Breast epithelium (tissue), 4 donors: ENCODE data around the gene MRPL30. TPM values are rescaled to one million over a fixed set of nuclear protein-coding genes. Genes with fewer than 3 reads are reported as not detected.

Source experiments
- DNase-seq, 2 donors: peaks; one replicate each; pipeline ENCODE4 v3.0.0-alpha.2; 2019; ENCODE audit warnings: low spot score in 2 of 2
- H3K27ac ChIP-seq, 2 donors: fragments of 200-600 bp; sonication (generic) in 1 of 2; one replicate each; pipeline ENCODE4 v1.5.1; 2016 to 2019; ENCODE audit warnings: mild to moderate bottlenecking in 1 of 2
- H3K27me3 ChIP-seq, 2 donors: fragments of 200-600 bp; sonication (generic) in 1 of 2; one replicate each; pipeline versions ENCODE4 v1.5.1 to v1.6.0; 2017 to 2019; ENCODE audit warnings: control low read depth in 1 of 2, mild to moderate bottlenecking in 1 of 2
- H3K36me3 ChIP-seq: fragments of 200-600 bp; one replicate; pipeline ENCODE4 v1.5.1; 2019
- H3K4me1 ChIP-seq, 2 donors: fragments of 200-600 bp; sonication (generic); one replicate each; pipeline ENCODE4 v1.5.1; 2016 to 2019; ENCODE audit warnings: control low read depth in 1 of 2
- H3K4me3 ChIP-seq, 3 donors: fragments of 200-600 bp; sonication (generic); 1 replicate in 2 of 3; 2 replicates in 1 of 3; pipeline ENCODE4 v1.5.1; 2016 to 2019; ENCODE audit warnings: mild to moderate bottlenecking in 3 of 3, moderate library complexity in 2 of 3
- H3K9me3 ChIP-seq, 2 donors: fragments of 200-600 bp; sonication (generic) in 1 of 2; one replicate each; pipeline ENCODE4 v1.5.1; 2016 to 2019; ENCODE audit warnings: control low read depth in 1 of 2
- POLR2A ChIP-seq: fragments of 450-650 bp; IDR thresholded peaks from one replicate; pipeline ENCODE4 v1.6.1; 2016; ENCODE audit warnings: antibody characterized with exemption, mild to moderate bottlenecking, moderate library complexity
- POLR2AphosphoS5 ChIP-seq, 3 donors: sonication (generic); formaldehyde crosslinking; IDR thresholded peaks; one replicate each; pipeline ENCODE4 v1.6.1; 2017; ENCODE audit warnings: antibody characterized with exemption in 3 of 3
- intact Hi-C: fragments of 100-400 bp; cut with DNase I; formaldehyde crosslinking; loops from one replicate; pipeline ENCODE4 v1.15.1; 2023; ENCODE audit warnings: low total_unique reads
- total RNA-seq, 3 donors: library from RNA; depleted of rRNA; stranded (reverse); fragments of >200 nt; gene quantifications; one replicate each; pipeline ENCODE4 v1.1.0, GENCODE V29; 2016
- TF ChIP-seq, protein P1 (sequence below), 3 donors: fragments of 450-650 bp; IDR thresholded peaks; one replicate each; pipeline ENCODE4 v1.5.1; 2016 to 2017; ENCODE audit warnings: antibody characterized with exemption in 3 of 3, mild to moderate bottlenecking in 3 of 3, moderate library complexity in 3 of 3

The MRPL30 gene
- total RNA-seq, 3 donors from 2014 or later: 30.4 to 37.5 (median 35.1) TPM

- no peaks in the 10 kb centered on the region for H3K27me3 ChIP-seq
- intact Hi-C loops: no loop called here
- no peak for DNase-seq
- no peak overlapping the region for H3K4me3 ChIP-seq
- no peaks in the 10 kb centered on the region for H3K4me1 ChIP-seq
- no peak overlapping the region for H3K27ac ChIP-seq
- H3K36me3 ChIP-seq: no peaks in the 10 kb centered on the region
- TF ChIP-seq, protein P1, sequence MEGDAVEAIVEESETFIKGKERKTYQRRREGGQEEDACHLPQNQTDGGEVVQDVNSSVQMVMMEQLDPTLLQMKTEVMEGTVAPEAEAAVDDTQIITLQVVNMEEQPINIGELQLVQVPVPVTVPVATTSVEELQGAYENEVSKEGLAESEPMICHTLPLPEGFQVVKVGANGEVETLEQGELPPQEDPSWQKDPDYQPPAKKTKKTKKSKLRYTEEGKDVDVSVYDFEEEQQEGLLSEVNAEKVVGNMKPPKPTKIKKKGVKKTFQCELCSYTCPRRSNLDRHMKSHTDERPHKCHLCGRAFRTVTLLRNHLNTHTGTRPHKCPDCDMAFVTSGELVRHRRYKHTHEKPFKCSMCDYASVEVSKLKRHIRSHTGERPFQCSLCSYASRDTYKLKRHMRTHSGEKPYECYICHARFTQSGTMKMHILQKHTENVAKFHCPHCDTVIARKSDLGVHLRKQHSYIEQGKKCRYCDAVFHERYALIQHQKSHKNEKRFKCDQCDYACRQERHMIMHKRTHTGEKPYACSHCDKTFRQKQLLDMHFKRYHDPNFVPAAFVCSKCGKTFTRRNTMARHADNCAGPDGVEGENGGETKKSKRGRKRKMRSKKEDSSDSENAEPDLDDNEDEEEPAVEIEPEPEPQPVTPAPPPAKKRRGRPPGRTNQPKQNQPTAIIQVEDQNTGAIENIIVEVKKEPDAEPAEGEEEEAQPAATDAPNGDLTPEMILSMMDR (IDR thresholded peaks at IDR 0.05): no peak
- no peak for TF ChIP-seq POLR2A
- TF ChIP-seq POLR2AphosphoS5 (IDR thresholded peaks at IDR 0.05): no peak
- no peaks in the 10 kb centered on the region for H3K9me3 ChIP-seq
Observed at GRCh38 chr2:99238599-99238998, 57.6 kb downstream of the MRPL30 start.

DNA sequence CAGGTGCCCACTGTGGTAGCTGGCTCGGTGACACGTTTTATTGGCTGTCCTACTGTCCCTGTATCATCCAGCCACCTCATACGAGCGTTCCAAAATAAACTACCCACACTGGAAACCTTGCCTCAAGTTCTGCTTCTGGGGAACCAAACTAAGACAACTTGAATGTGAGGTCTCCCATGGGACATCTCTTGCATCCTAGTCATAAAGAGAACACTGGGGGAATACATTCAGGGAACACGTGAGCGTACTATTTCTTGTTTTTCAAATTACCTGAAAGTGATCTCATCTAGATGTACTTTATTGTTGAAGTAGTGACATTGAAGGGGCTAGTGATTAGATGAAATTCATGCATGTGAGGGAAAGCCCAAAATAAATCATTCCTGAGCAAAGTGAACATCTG is 59.4 kb downstream of the MRPL30 start:
- H3K4me1 ChIP-seq: no peaks in the 10 kb centered on the region
- DNase-seq: no peak
- H3K27me3 ChIP-seq: no peaks in the 10 kb centered on the region
- H3K4me3 ChIP-seq: no peak overlapping the region
- intact Hi-C loops: no loop called here
- no peaks in the 10 kb centered on the region for H3K9me3 ChIP-seq
- H3K27ac ChIP-seq: no peak overlapping the region
- no peak for TF ChIP-seq POLR2AphosphoS5 (IDR thresholded peaks at IDR 0.05)
- TF ChIP-seq POLR2A: no peak
- TF ChIP-seq, protein P1 (IDR thresholded peaks at IDR 0.05): no peak
- H3K36me3 ChIP-seq: no peaks in the 10 kb centered on the region

GRCh38 chr2:99242151-99242550 is 61.2 kb downstream of the MRPL30 start:
- no peak for DNase-seq
- intact Hi-C loops: no loop called here
- H3K27me3 ChIP-seq: no peaks in the 10 kb centered on the region
- H3K4me1 ChIP-seq: no peaks in the 10 kb centered on the region
- H3K36me3 ChIP-seq: no peaks in the 10 kb centered on the region
- no peak for TF ChIP-seq POLR2A
- no peak for TF ChIP-seq POLR2AphosphoS5 (IDR thresholded peaks at IDR 0.05)
- TF ChIP-seq, protein P1 (IDR thresholded peaks at IDR 0.05): no peak
- H3K4me3 ChIP-seq: no peak overlapping the region
- H3K27ac ChIP-seq: no peak overlapping the region
- H3K9me3 ChIP-seq: no peaks in the 10 kb centered on the region

Other genes starting within 250 kb of the MRPL30 start
- gene CRACDL, start 245.0 kb upstream of the MRPL30 start, total RNA-seq: 10 to 100 TPM in 2 of 3 donors, under 1 TPM in 1; 0.96 to 12.1 (median 10.8) TPM
- 1 to 10 TPM; 1.6 to 4.8 (median 2.6) TPM for gene C2orf15, start 39.5 kb upstream of the MRPL30 start, total RNA-seq
- 10 to 100 TPM in 2 of 3 donors, 1 to 10 TPM in 1; 7.2 to 40.2 (median 17.1) TPM for gene TSGA10, start 26.2 kb upstream of the MRPL30 start, total RNA-seq
- gene LIPT1, start 26.2 kb upstream of the MRPL30 start, total RNA-seq: 10 to 100 TPM in 2 of 3 donors, 1 to 10 TPM in 1; 9.8 to 11.0 (median 10.8) TPM
- gene MITD1, start 126 bp upstream of the MRPL30 start, total RNA-seq: 10 to 100 TPM; 23.6 to 41.1 (median 33.3) TPM
- gene LYG2, start 74.5 kb downstream of the MRPL30 start, total RNA-seq: not detected
- gene LYG1, start 120.0 kb downstream of the MRPL30 start, total RNA-seq: 1 to 10 TPM in 2 of 3 donors, under 1 TPM in 1; 0.80 to 4.3 (median 2.2) TPM
- 10 to 100 TPM; 31.7 to 54.4 (median 47.0) TPM for gene TXNDC9, start 155.1 kb downstream of the MRPL30 start, total RNA-seq
- gene EIF5B, start 156.2 kb downstream of the MRPL30 start, total RNA-seq: 10 to 100 TPM; 32.5 to 53.7 (median 42.3) TPM